Fibroblast of lung (primary cell): ENCODE measurements around the gene BMP7.

ENCODE experiments used
- CTCF ChIP-seq, 2 donors: IDR thresholded peaks in 1 of 2; conservative IDR thresholded peaks in 1 of 2; 1 replicate in 1 of 2; 2 replicates in 1 of 2; pipeline ENCODE4 v1.5.1; 2011 to 2012; ENCODE audit warnings: low read length in 2 of 2, control low read depth in 1 of 2, inconsistent platforms in 1 of 2, low read depth in 1 of 2, mild to moderate bottlenecking in 1 of 2
- EZH2 ChIP-seq: IDR thresholded peaks from 2 replicates; pipeline ENCODE4 v1.5.1; 2012; ENCODE audit warnings: low read length, control low read depth, mild to moderate bottlenecking; ENCODE audit errors: missing control alignments

- TF ChIP-seq CTCF (conservative IDR thresholded peaks at IDR 0.05 in 1 of 2, IDR thresholded peaks at IDR 0.05 in 1 of 2; ENCODE audit: low read depth in 1 of 2, low read length in 2 of 2) (no peak), EZH2 (no peak)
These were observed 45.9 kb downstream of the BMP7 start for GRCh38 chr20:57220337-57221145.
